B cell (primary cell): ENCODE data around the gene PSKH1. TPM values are rescaled to one million over a fixed set of nuclear protein-coding genes. Genes with fewer than 3 reads are reported as not detected.
"Not testable (repeated sequence)": the region's sequence is repeated elsewhere in the genome, so short reads cannot be mapped to it uniquely, and the experiment has no call there.

Source experiments
- ATAC-seq: fragments of 200-7000 bp; cut with Tn5 transposase; one replicate; pipeline ENCODE4 v1.10.0; 2021; ENCODE audit warnings: low read depth, mild to moderate bottlenecking, moderate number of reproducible peaks, moderate library complexity
- CTCF ChIA-PET: fragments of 350-600 bp; sonication (Branson Sonifier 250); formaldehyde crosslinking; loops from one replicate; lab custom pipeline; 2021; ENCODE audit warnings: antibody characterized with exemption, inconsistent platforms; lab: Charles Lee
- POLR2A ChIA-PET: fragments of 350-600 bp; sonication (Branson Sonifier 250); formaldehyde crosslinking; loops from one replicate; lab custom pipeline; 2021; ENCODE audit warnings: antibody characterized with exemption; lab: Charles Lee
- DNase-seq: peaks from one replicate; pipeline ENCODE4 v3.0.0; 2013
- H2AFZ ChIP-seq: 2 replicates; pipeline ENCODE4 v1.6.1; 2012; ENCODE audit warnings: mild to moderate bottlenecking, low read depth, low read length; ENCODE audit not compliant: insufficient read depth, poor library complexity, severe bottlenecking
- H3K27ac ChIP-seq, 2 donors: 1 replicate in 1 of 2; 2 replicates in 1 of 2; pipeline ENCODE4 v1.5.1; 2012 to 2013; ENCODE audit warnings: low read length in 2 of 2, mild to moderate bottlenecking in 2 of 2, moderate library complexity in 1 of 2
- H3K27me3 ChIP-seq, 4 experiments: fragments of 200-600 bp in 1 of 4; sonication (generic) in 1 of 4; replicated peaks in 1 of 4; 1 replicate in 2 of 4; 2 replicates in 2 of 4; pipeline versions ENCODE4 v1.6.1 to v1.7.0; 2013 to 2016; ENCODE audit warnings: low read length in 3 of 4, mild to moderate bottlenecking in 2 of 4, mixed read lengths in 1 of 4, moderate library complexity in 1 of 4; ENCODE audit not compliant: insufficient read depth in 4 of 4, control insufficient read depth in 3 of 4; ENCODE audit errors: control extremely low read depth in 1 of 4
- H3K36me3 ChIP-seq, 2 experiments: replicated peaks in 1 of 2; 1 replicate in 1 of 2; 2 replicates in 1 of 2; pipeline versions ENCODE4 v1.6.1 to v1.7.1; 2013; ENCODE audit warnings: low read length in 1 of 2; ENCODE audit not compliant: insufficient read depth in 2 of 2, control insufficient read depth in 1 of 2; ENCODE audit errors: control extremely low read depth in 1 of 2, extremely low read depth in 1 of 2
- H3K4me1 ChIP-seq, 2 donors: fragments of 200-600 bp in 1 of 2; sonication (generic) in 1 of 2; 1 replicate in 1 of 2; 2 replicates in 1 of 2; pipeline versions ENCODE4 v1.5.1 to v1.6.1; 2013 to 2017; ENCODE audit warnings: low read length in 2 of 2; ENCODE audit not compliant: control insufficient read depth in 2 of 2, insufficient read depth in 2 of 2
- H3K4me2 ChIP-seq: replicated peaks from 2 replicates; pipeline ENCODE3; 2012; ENCODE audit warnings: mild to moderate bottlenecking, low read depth, low read length; ENCODE audit not compliant: poor library complexity, severe bottlenecking
- H3K4me3 ChIP-seq, 5 experiments: fragments of 200-600 bp in 1 of 5; sonication (generic) in 1 of 5; 1 replicate in 3 of 5; 2 replicates in 2 of 5; pipeline versions ENCODE4 v1.5.1 to v1.7.0; 2011 to 2016; ENCODE audit warnings: low read length in 4 of 5, mild to moderate bottlenecking in 4 of 5, low read depth in 2 of 5, control low read depth in 1 of 5, moderate library complexity in 1 of 5; ENCODE audit not compliant: insufficient read depth in 1 of 5; ENCODE audit errors: control extremely low read depth in 1 of 5, extremely low read depth in 1 of 5
- H3K79me2 ChIP-seq: fragments of 200-600 bp; sonication (generic); one replicate; pipeline ENCODE4 v1.6.0; 2016; ENCODE audit warnings: low read length; ENCODE audit not compliant: control insufficient read depth, insufficient read depth
- H3K9ac ChIP-seq: fragments of 200-600 bp; sonication (generic); 2 replicates; pipeline ENCODE4 v1.6.1; 2017; ENCODE audit warnings: mild to moderate bottlenecking, low read length, moderate library complexity
- H3K9me3 ChIP-seq, 3 donors: one replicate each; pipeline versions ENCODE4 v1.6.1 to v1.7.1; 2013; ENCODE audit warnings: low read length in 2 of 3; ENCODE audit not compliant: control insufficient read depth in 2 of 3, insufficient read depth in 1 of 3; ENCODE audit errors: control extremely low read depth in 1 of 3
- H4K20me1 ChIP-seq: 2 replicates; pipeline ENCODE4 v1.6.0; 2012; ENCODE audit warnings: mild to moderate bottlenecking, low read length; ENCODE audit not compliant: insufficient read depth, control insufficient read depth, poor library complexity, severe bottlenecking
- H3K27ac Mint-ChIP-seq: one replicate; pipeline ENCODE4 v1.8.0; 2021; ENCODE audit warnings: mixed read lengths
- H3K27me3 Mint-ChIP-seq: one replicate; pipeline ENCODE4 v1.8.0; 2021; ENCODE audit warnings: mixed read lengths
- H3K4me1 Mint-ChIP-seq: one replicate; pipeline ENCODE4 v1.8.0; 2021; ENCODE audit warnings: mixed read lengths
- H3K4me3 Mint-ChIP-seq: one replicate; pipeline ENCODE4 v1.8.0; 2021; ENCODE audit warnings: mixed read lengths
- H3K9me3 Mint-ChIP-seq: one replicate; pipeline ENCODE4 v1.8.0; 2022; ENCODE audit warnings: mixed read lengths; ENCODE audit not compliant: insufficient read depth
- CTCF ChIP-seq: fragments of 200-600 bp; IDR thresholded peaks from one replicate; pipeline ENCODE4 v1.8.0; 2022; ENCODE audit warnings: antibody characterized with exemption, mild to moderate bottlenecking
- EZH2 ChIP-seq: IDR thresholded peaks from 2 replicates; pipeline ENCODE4 v1.6.1; 2012; ENCODE audit warnings: borderline replicate concordance, low read depth, mild to moderate bottlenecking, moderate library complexity, low read length; ENCODE audit not compliant: insufficient read depth, poor library complexity, severe bottlenecking
- WGBS: methylation state at CpG from one replicate; pipeline ENCODE4 v1.1.5; 2013; ENCODE audit warnings: missing lambda C conversion rate; ENCODE audit not compliant: insufficient coverage; 5-methylcytosine and 5-hydroxymethylcytosine counted together
- intact Hi-C: fragments of 100-400 bp; cut with micrococcal nuclease; formaldehyde crosslinking; loops from one replicate; pipeline ENCODE4 v1.10.0; 2022
- polyA plus RNA-seq: library from polyadenylated mRNA; depleted of rRNA; stranded (reverse); fragments of >200 nt; gene quantifications from 2 replicates; pipeline ENCODE4 v1.2.3, GENCODE V29; 2012
- total RNA-seq, 2 donors: library from RNA; stranded (reverse); fragments of 120-200 nt in 1 of 2; gene quantifications; 1 replicate in 1 of 2; 2 replicates in 1 of 2; pipeline versions ENCODE4 v1.2.3 to v1.2.4, GENCODE V29; 2013 to 2022

Gene PSKH1
- total and polyA plus RNA-seq, 2 donors (not counting 1 experiment from before 2014, with no cell fraction given): 20.1 to 29.1 TPM

DNA sequence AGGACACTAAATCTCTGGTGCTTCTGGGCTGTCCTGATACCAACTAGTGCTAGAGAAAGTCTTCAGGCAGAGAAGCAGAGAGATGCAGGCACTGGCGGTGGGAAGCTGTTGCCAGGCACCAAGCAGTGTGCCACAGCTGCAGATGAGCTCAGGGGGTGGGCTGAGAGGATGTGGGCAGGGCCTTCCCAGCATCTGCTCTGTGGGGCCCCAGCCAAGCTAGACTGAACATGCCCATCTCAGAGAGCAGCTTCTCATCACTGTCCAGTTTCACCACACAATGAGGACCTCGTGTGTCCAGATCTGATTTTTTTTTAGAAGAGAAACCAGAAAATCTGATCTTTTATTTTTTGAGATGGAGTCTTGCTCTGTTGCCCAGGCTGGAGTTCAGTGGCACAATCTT is 17.1 kb downstream of the PSKH1 start:
- Mint-ChIP-seq H3K27me3 (no peaks in the 10 kb centered on the region), H3K4me3 (no peak overlapping the region), H3K4me1 (peaks cover 2% of the 10 kb centered on the region), H3K9me3 (no peaks in the 10 kb centered on the region), H3K27ac (no peak overlapping the region)
- H3K27me3 ChIP-seq: no peaks in the 10 kb centered on the region
- no peak overlapping the region for H3K4me3 ChIP-seq
- no peak overlapping the region for H2AFZ ChIP-seq
- WGBS: 38% methylated on average over 1 of the region's 2 CpGs
- TF ChIP-seq CTCF (no peak), EZH2 (no peak)
- POLR2A ChIA-PET: interaction anchor here (0.7 kb wide), 1 partner anchor 8 kb away, joined by 3 read pairs; no protein-coding TSS in a partner anchor
- peaks cover 0 to 34% of the 10 kb centered on the region in 2 experiments for H3K36me3 ChIP-seq
- peaks cover 0 to 4% of the 10 kb centered on the region in 2 donors for H3K4me1 ChIP-seq
- DNase-seq (no peak), ATAC-seq (no peak)
- no peak overlapping the region for H3K27ac ChIP-seq
- H3K4me2 ChIP-seq: no peak overlapping the region
- H3K79me2 ChIP-seq: peaks cover 83% of the 10 kb centered on the region
- peaks cover 26% of the 10 kb centered on the region for H4K20me1 ChIP-seq
- no peaks in the 10 kb centered on the region for H3K9me3 ChIP-seq
- intact Hi-C loops: no loop called here
- H3K9ac ChIP-seq: no peak overlapping the region
- CTCF ChIA-PET: interaction anchor here (1.2 to 1.9 kb wide), 2 partner anchors 26 to 225 kb away, joined by 3 to 6 read pairs; no protein-coding TSS in a partner anchor

DNA sequence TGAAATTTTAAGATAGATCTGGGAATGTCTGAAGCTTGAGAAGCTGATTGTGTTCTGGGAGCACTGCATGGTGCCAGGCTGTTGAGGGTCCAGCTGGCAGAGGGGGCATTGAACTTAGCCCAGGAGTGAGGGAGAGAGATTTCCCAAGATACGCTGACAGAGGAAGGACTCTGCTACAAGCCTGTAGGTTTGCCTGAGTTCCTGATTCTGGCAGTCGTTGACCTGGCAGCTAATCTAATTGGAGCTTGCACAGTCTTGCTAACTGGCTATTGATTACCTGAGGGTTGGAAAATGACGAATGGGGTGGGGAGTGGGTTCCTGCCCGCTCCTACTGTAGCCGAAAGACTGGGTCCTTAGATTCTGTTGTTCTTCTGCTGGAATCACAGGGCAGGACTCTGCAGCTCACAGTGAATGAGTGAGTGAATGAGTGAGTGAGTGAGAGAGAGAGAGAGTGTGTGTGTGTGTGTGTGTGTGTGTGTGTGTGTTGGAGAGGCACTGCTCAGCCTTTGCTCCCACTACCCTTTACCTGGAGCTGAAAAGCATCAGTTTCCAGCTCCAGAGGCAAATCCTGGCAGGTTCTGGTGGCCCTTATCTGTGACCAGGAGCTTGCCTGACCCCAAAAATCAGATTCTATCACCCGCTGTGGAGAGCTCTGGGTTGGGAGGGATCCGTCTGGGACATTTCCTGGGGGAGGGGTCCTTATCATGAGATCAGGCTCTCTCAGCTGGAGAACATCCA is 21.9 kb downstream of the PSKH1 start:
- no peaks in the 10 kb centered on the region for H3K27me3 ChIP-seq
- H3K27ac Mint-ChIP-seq: no peak overlapping the region
- no peaks in the 10 kb centered on the region for H3K27me3 Mint-ChIP-seq
- no peak overlapping the region for H3K27ac ChIP-seq
- no peak overlapping the region for H3K4me3 ChIP-seq
- peaks cover 80% of the 10 kb centered on the region for H3K79me2 ChIP-seq
- ATAC-seq (no peak), DNase-seq (no peak)
- H3K4me3 Mint-ChIP-seq: no peak overlapping the region
- H3K4me1 Mint-ChIP-seq: peaks cover 1% of the 10 kb centered on the region
- H3K4me1 ChIP-seq: peaks cover 0 to 3% of the 10 kb centered on the region in 2 donors
- intact Hi-C loops: no loop called here
- H3K4me2 ChIP-seq: no peak overlapping the region
- H4K20me1 ChIP-seq: peaks cover 59% of the 10 kb centered on the region
- 96% methylated on average over 5 of the region's 7 CpGs for WGBS
- no peaks in the 10 kb centered on the region for H3K9me3 ChIP-seq
- TF ChIP-seq CTCF (no peak), EZH2 (no peak)
- H3K36me3 ChIP-seq: peaks cover 0 to 31% of the 10 kb centered on the region in 2 experiments
- no peak overlapping the region for H3K9ac ChIP-seq
- H2AFZ ChIP-seq: no peak overlapping the region
- no peaks in the 10 kb centered on the region for H3K9me3 Mint-ChIP-seq
- ChIA-PET POLR2A (interaction anchor here (0.6 to 0.7 kb wide), 2 partner anchors 135 to 182 kb away, joined by 3 to 4 read pairs; no protein-coding TSS in a partner anchor), CTCF (interaction anchor here (0.5 to 1.2 kb wide), 5 partner anchors 12 to 98 kb away, joined by 3 read pairs; partner anchors contain the start of gene NRN1L)

GRCh38 chr16:67915496-67915769 is 22.4 kb downstream of the PSKH1 start:
- POLR2A ChIA-PET: interaction anchor here (0.7 kb wide), 1 partner anchor 181 kb away, joined by 4 read pairs; no protein-coding TSS in a partner anchor
- intact Hi-C loops, H3K27me3 Mint-ChIP-seq, ATAC-seq, H3K27ac Mint-ChIP-seq, H2AFZ ChIP-seq, H3K9ac ChIP-seq, H3K27ac ChIP-seq, DNase-seq, H3K4me1 Mint-ChIP-seq, H3K4me3 ChIP-seq, H3K4me1 ChIP-seq, H3K9me3 ChIP-seq, H3K27me3 ChIP-seq, H3K4me2 ChIP-seq, H3K4me3 Mint-ChIP-seq, H3K9me3 Mint-ChIP-seq: not testable (repeated sequence)
- CTCF ChIA-PET: interaction anchor here (0.5 to 1.2 kb wide), 4 partner anchors 12 to 99 kb away, joined by 3 read pairs; no protein-coding TSS in a partner anchor
- peaks cover 0 to 31% of the 10 kb centered on the region in 2 experiments for H3K36me3 ChIP-seq
- WGBS: no CpG with 5 or more reads among the region's 2 CpGs
- H4K20me1 ChIP-seq: peaks cover 61% of the 10 kb centered on the region
- H3K79me2 ChIP-seq: peaks cover 79% of the 10 kb centered on the region
